Activated CD4-positive, alpha-beta T cell treated with anti-CD3 and anti-CD28 coated beads, Interleukin-2, amount 50 U/mL, for 4 hours (primary cell): ENCODE results near the gene UQCR10.

Source experiments
- DNase-seq, 2 experiments: peaks; one replicate each; pipeline ENCODE4 v3.0.0-alpha.2; 2020

The UQCR10 gene

DNA sequence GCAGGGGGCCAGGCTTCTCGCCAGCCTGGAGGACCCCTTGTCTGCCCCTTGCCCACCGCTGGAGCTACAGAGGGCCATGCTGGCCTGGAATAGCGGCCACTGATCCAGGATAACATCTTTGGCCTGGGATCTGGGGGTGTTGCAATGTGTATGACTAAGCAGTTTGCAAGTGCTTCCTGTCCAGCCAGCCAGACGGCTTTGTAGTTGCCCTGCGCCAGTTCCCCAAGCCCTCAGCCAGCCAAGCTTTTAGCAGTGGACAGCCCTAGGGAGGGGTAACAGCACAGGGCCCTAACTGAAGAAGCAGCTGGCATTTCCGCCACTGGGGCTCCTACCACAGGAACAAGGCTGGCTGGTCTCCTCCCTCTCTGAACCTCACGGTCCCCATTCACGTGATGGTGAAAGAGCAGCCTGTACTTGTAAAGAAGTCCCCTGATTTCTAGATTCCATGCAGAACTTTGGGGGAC is 32.1 kb downstream of the UQCR10 start:
- no peak for DNase-seq

DNA sequence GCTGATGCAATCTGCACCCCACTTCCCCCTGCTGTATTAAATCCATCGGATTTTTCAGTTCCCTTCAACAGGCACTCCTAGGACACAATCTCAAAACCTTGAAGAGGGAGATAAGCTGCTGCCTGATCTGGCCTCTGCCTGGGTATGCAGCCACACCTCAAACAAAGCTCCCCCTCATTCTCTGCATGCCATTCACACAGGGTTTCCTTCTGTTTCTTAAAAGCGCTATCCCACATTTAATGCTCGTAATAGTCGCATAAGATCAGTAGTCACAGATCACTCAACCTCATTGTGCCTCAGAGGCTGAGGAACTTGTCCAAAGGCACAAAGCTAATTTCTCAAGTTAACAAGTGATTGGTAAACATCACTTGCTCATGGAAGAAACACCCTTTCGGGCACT is 34.0 kb downstream of the UQCR10 start:
- no peak for DNase-seq

DNA sequence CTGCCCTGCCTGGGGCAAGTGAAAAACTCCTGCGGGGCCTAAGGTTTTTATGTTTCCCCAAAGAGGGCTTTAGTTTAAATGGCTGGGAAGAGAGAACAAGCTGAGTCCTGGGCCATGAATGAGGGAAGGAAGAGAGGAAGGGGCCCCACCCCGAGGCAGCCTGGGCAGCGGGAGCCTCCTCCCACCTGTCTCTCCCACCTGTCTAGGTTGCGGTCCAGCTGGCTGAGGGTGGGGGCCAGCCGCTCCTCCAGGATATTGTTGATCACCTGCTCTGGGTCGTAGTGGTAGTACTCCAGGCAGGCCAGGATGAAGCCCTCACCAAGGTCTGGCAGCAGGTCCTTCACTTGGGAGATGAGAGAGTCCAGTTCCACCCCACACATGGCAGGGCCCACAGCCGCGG is 34.6 kb downstream of the UQCR10 start:
- DNase-seq, result no peak

DNA sequence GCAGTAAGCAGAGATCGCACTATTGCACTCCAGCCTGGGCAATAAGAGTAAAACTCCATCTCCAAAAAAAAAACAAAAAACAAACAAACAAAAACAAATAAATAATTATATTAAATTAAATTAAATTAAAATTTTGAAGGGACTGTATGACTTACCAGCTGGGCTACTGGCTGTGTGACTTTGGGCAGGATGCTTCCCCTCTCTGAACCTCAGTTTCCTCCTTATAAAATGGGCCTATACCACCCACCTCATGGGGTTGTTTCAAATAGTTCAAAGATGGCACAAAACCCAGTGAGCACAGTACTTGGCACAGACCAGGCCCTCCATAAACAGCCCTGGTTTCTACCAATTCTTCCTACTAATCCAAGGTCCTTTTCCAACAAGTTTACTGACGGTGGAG is 36.0 kb downstream of the UQCR10 start:
- no peak for DNase-seq

DNA sequence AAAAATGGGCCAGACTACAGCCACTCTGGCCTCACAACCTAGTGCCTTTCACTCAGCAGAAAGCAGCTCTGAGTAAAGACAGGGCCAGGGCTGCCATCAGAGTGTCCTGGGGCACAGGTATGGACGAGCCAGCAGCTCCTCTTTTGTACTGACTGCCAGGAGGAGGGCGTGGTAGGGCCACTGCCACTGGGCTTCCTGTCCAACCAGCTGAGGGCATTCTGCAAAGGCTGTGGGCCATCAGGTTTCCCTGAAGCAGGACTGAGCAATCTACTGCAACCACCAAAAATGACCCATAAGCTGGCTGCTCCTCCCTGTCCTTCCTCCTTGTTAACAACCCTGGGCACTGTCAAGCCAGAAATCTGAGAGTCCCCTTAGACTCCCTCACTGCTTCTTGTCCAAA is 37.8 kb downstream of the UQCR10 start:
- no peak for DNase-seq

DNA sequence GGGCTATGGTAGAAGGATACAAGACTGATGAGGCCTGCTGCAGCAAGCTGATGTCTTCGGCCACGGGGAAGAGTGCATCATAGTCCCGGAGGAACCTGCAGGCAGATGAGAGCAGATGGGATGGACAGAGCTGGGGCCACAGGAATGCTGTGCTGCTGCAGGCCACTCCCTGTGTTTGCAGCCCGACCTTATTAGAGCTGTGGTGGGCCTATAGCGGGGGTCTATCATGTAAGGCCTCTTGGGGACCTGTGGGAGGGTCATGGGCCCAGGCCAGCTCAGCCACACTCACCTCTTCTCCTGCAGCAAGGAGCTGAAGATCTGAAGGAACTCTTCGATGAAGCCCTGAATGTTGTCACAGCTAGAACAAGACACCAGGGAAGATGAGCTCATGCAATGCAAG is 39.0 kb downstream of the UQCR10 start:
- DNase-seq, result no peak

DNA sequence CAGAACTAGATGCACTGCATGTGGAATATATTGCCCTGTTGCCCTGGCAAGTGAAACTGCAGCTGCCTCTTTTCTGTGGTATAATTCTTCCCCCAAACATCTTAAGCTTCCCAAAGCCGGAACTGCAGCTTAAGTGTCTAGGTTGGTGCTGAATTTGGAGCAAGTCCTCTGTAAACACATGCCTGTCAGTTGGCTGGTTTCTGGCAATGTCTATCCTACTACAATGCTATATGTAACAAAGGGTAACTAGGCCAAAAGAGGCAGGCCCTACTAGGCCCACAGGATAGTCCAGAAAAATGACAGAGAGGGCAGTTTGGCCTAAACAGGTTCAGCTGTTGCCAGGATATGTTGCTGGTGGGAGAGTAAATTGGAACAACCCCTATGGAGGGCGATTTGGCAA is 43.0 kb downstream of the UQCR10 start:
- DNase-seq, result no peak

DNA sequence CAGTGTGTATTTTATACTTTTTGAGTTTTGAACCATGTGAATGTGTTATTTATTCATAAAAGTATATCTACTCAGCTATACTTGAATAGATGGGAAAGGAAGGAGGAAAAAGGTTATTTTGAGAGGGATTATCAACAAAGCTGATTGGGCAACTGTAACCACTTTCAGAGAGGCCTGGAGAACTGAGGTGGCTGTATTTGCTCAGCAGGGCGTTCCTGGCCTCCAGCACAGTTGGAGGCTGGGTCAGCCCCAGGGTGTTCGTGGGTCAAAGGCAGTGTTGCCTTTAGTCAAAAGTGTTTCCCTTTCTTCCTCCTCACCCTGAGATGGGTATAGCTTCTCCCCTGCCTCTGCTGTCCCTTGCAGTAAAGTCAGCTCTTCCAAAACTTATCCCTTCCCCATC is 44.2 kb downstream of the UQCR10 start:
- DNase-seq, result no peak

DNA sequence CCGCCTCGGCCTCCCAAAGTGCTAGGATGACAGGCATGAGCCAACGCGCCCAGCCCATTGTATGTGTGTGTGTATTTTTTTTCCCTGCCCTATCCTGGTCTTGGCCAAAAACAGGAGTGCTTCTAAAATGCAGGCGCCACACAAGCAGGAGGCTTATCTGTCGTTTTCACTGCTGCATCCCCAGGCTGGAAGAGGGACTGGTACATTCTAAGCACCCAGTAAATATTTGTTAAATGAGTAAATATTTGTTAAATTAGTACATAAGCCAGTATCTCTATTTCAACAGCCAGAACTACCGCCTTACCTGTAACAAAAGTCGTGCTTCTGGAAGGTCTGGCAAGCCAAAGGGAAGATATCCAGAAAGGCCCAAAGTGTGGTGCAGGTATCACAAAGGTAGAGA is 46.0 kb downstream of the UQCR10 start:
- DNase-seq, result no peak

DNA sequence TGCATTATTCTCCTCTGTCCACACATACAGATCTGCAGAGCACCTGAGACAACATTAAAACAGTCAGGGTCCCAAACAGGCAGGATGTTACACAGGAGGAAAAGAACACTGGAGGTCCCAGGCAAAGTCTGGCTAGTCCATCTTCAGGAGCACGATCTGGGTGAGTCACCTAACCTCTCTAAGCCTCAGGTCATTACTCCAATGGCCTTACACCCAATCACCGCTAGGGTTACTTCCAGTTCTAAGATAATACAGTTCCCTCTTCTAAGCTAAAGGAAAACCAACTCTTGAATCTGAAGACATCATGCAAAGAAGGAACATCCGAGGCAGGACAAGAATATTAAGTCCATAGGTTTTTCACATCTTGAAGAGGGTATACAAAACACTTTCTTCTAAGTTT is 46.4 kb downstream of the UQCR10 start:
- no peak for DNase-seq

DNA sequence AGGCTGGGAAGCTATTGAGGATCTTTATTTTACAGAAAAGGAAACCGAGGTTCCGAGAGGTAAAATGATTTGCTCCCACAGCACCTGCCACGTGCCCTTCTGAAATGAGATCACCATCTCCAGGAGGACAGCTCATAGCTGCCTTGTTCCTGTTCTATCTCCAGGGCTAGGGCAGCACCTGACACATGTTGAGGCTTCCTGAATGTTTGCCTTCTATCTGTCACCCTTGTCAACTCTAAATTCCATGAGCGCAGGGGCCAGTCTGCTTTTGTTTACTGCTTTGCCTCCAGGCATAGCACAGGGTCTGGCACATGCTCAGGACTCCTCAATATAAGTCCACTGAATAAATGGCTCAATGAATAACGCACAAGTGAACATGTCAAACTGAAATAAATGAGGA is 46.8 kb downstream of the UQCR10 start:
- no peak for DNase-seq

DNA sequence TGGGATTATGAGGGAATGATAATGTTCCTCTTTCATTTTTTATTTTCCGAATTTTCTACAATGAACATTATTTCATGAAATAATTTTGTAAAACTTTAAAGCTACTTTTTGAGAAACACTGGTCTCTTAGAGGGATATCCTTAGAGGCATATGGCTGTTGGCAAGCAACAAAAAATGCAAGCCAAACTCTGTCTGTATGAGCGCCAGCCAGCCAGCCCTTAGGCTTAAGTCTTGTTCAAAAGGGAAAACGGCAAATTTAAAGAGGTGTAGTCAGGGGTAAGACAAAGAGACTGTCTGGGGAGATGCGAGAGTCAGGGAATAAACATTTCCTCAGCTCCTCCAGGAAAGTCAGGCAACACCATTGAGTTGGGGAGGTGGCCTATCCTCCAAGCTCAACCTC is 48.4 kb downstream of the UQCR10 start:
- DNase-seq, result no peak

DNA sequence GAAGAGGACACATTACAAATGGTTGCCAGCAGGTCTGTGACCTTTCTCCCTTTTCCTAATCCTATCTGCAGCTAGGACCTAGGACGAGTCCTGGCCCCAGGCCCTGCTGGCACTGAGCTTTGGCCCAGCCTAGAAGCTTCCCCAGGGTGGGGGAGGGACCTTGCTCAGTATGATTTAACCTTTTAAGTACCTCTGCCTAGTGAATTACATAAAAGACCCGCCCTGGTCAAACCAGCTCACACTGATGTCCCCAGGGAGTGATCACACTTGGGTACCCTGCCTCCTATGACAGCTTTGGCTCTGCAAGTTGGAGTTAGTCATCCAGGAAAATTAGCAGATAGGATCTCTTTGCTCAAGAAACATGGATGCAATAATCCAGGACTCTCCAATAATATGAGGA is 49.0 kb downstream of the UQCR10 start:
- DNase-seq, result no peak

DNA sequence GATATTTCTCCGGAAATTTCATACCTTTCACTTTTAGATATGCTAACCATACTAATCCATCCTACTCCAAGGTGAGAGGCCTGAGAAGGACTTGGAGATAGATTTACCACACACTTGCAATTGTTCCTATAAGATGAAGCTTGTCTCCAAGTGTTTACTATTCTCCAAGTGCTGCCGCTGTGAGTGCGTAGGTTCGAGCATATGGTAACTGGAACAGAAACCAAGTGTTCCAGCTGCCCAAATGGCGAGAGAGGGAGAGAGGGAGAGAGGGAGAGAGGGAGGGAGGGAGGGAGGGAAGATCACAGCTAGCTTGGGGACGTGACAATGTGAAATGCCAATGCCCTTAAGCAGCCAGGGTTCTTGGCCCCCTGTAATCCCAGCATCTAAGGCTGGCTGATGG is 49.4 kb downstream of the UQCR10 start:
- DNase-seq, result no peak

DNA sequence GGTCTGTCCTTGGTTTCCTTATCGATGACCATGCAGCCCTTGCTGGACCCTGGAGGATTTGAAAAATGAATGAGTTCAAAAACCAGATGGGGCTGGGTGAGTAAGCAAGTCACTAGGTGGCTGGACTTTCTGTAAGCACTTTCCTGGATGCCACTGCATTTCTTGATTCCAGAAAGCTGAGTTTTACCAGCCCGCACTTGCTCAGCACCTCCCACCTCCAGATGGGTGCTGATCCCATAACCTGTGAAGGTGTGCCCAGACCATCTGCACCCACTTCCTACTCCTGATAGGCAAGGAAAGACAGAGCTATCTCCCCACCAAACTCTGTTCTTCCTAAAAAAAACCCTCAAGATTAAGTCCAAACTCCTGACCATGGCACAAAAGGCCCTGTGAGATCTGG is 49.8 kb downstream of the UQCR10 start:
- no peak for DNase-seq

DNA sequence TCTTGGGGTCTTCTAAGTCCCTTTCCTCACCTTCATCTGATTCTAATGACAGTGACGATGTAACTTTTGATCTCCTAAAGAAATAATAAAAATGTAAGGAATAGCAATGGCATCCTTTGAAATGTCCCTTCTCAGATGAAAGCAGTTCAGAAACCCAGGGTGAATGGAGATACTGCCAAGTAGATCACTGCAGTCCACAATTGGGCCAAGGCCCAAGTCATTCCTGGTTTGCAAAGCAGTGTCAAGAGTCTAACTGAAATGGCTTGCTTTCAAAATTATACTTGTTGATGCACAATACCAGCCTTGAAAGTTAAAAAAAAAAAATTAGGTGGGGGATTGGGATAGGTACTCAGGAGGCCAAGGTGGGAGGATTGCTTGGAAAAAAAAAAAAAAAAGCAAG is 50.6 kb downstream of the UQCR10 start:
- no peak for DNase-seq

DNA sequence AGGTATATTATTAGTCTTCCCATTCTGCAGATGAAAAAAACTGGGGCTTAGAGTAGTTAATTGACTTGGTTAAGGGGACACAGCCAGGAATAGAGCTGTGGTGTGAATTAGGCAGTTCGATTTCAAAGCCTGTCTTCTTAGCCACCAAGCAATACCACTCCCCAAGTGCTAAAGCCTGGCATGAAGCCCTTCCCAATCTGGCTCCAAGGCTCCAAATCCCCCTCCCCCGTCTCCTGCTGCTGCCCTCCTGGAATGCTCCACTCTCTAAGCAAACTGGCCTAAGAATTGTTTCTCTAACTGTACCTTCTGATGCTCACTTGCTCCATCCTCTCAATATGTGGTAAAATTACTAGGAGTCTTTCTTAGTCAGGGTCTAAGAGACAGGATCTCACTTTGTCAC is 52.3 kb downstream of the UQCR10 start:
- no peak for DNase-seq
